Measurements from ENCODE around the gene SALL4. TPM values are rescaled to one million over a fixed set of nuclear protein-coding genes. Genes with fewer than 3 reads are reported as not detected.

The SALL4 gene
- total RNA-seq, 1 experiment from 2014 or later, result 279 TPM

DNA sequence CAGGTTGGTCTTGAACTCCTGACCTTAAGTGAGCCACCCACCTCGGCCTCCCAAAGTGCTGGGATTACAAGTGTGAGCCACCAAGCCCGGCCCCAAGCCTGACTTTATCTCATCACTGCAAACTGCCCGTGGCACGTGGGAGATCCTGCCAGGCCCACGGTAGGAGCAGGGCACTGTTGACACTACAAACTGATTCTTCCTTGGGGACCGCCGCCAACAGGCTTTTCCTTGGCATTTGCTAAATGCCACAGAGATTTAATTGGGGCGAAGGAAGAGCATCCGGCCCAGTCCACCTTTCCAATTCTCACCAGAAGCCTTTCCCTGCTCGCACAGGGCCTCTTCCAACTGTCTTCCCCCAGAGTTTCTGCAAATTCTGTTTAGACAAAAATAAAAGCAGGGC lies 45.1 kb downstream of the SALL4 start:
- Mint-ChIP-seq H3K9me3 (peaks cover 5% of the 10 kb centered on the region in 2 experiments; a peak in 4 of 5 replicates), H3K4me1 (peaks cover 16 to 20% of the 10 kb centered on the region in 2 experiments)
- WGBS (ENCODE audit: extremely low coverage, insufficient read length, low lambda C conversion rate), result no CpG with 5 or more reads among the region's 10 CpGs

More for the DNA sequence above, 45.1 kb downstream of the SALL4 start:
- H4K91ac ChIP-seq (ENCODE audit: insufficient read length, low read depth, low read length), result no peak overlapping the region
- H2BK120ac ChIP-seq (ENCODE audit: low read depth, low read length, poor library complexity, severe bottlenecking), result no peak overlapping the region
- H3T11ph ChIP-seq (ENCODE audit: low read length), result no peak overlapping the region
- no peak overlapping the region for H3K4me2 ChIP-seq (ENCODE audit: insufficient read depth, insufficient read length, low read length)
- peaks cover 0 to 17% (median 9%) of the 10 kb centered on the region in 3 experiments; a peak in 6 of 7 replicates for H3K36me3 Mint-ChIP-seq (ENCODE audit: insufficient read depth in 1 of 3, low read depth in 3 of 3)
- H4K5ac ChIP-seq (ENCODE audit: insufficient read length, low read depth, low read length), result no peak overlapping the region
- H4K20me1 ChIP-seq (ENCODE audit: control insufficient read depth, insufficient read depth, insufficient read length), result no peaks in the 10 kb centered on the region
- H2BK5ac ChIP-seq (ENCODE audit: insufficient read length, low read length), result no peak overlapping the region
- no peak overlapping the region for H3K18ac ChIP-seq (ENCODE audit: insufficient read length, low read depth, low read length)
- TF ChIP-seq CTCF (conservative IDR thresholded peaks at IDR 0.05), result no peak
- no peaks in the 10 kb centered on the region for H3K79me1 ChIP-seq (ENCODE audit: insufficient read depth, low read depth, low read length, poor library complexity, severe bottlenecking)
- no peak overlapping the region for H3K56ac ChIP-seq (ENCODE audit: insufficient read length, low read depth, low read length)
- H3K27me3 Mint-ChIP-seq (ENCODE audit: low read depth), result no peaks in the 10 kb centered on the region; the same call in 1 of the 2 replicates
- H2BK12ac ChIP-seq (ENCODE audit: insufficient read length, low read depth, low read length), result no peak overlapping the region
- H3K27ac ChIP-seq (ENCODE audit: insufficient read length, low read depth, low read length), result no peak overlapping the region
- no peak overlapping the region for H3K4ac ChIP-seq (ENCODE audit: low read depth, low read length)
- no peak overlapping the region for H2AK5ac ChIP-seq (ENCODE audit: insufficient read length, low read length)
- H3K27ac Mint-ChIP-seq, result peak overlapping the region in 2 of 3 experiments; percentile 61 to 83; a peak in 3 of 7 replicates
- H3K23me2 ChIP-seq (ENCODE audit: insufficient read length, low read depth, low read length, poor library complexity, severe bottlenecking), result no peaks in the 10 kb centered on the region
- no peak overlapping the region for H3K14ac ChIP-seq (ENCODE audit: insufficient read depth, low read length)
- H2AFZ ChIP-seq (ENCODE audit: low read length), result no peak overlapping the region
- H3K27me3 ChIP-seq (ENCODE audit: insufficient read depth, low read length), result no peaks in the 10 kb centered on the region
- no peak overlapping the region for H3K4me3 Mint-ChIP-seq
- H2BK20ac ChIP-seq (ENCODE audit: low read depth, low read length, poor library complexity, severe bottlenecking), result no peak overlapping the region
- H2BK15ac ChIP-seq (ENCODE audit: low read depth, low read length), result no peak overlapping the region
- H4K8ac ChIP-seq (replicated peaks; ENCODE audit: insufficient read length, low read depth, low read length), result no peak overlapping the region
- no peak for DNase-seq
- no peaks in the 10 kb centered on the region for H3K9me3 ChIP-seq (ENCODE audit: control insufficient read depth, low read depth, low read length)
- no peak overlapping the region for H3K9ac ChIP-seq (ENCODE audit: extremely low read depth, insufficient read length, low read length)
- H3K4me1 ChIP-seq (ENCODE audit: insufficient read depth, low read length), result no peaks in the 10 kb centered on the region
- H3K23ac ChIP-seq (ENCODE audit: insufficient read length, low read depth, low read length), result no peak overlapping the region
- no peaks in the 10 kb centered on the region for H3K79me2 ChIP-seq (ENCODE audit: insufficient read depth, low read length)
